Adrenal gland (tissue), 5 donors: ENCODE results near the gene PRDM15.

Experiments
- CTCF ChIP-seq, 6 experiments: fragments of 450-650 bp in 4 of 6; fragments of 200-600 bp in 2 of 6; sonication (generic) in 1 of 6; IDR thresholded peaks; 1 replicate in 5 of 6; 2 replicates in 1 of 6; pipeline versions ENCODE4 v1.5.1 to v1.8.0; 2016 to 2021; ENCODE audit warnings: antibody characterized with exemption in 6 of 6, mild to moderate bottlenecking in 2 of 6, moderate library complexity in 1 of 6
- POLR2A ChIP-seq, 2 donors: fragments of 450-650 bp; IDR thresholded peaks; one replicate each; pipeline ENCODE4 v1.6.1; 2017; ENCODE audit warnings: antibody characterized with exemption in 2 of 2, mild to moderate bottlenecking in 2 of 2, moderate library complexity in 1 of 2
- donor health status: DM: no; HTN: no; CAD: no.

GRCh38 chr21:41928621-41929220 lies 49.6 kb upstream of the PRDM15 start:
- TF ChIP-seq CTCF (IDR thresholded peaks at IDR 0.05) = no peak
- no peak for TF ChIP-seq POLR2A (IDR thresholded peaks at IDR 0.05)
